Thyroid gland (tissue), 4 donors: ENCODE data around the gene FER. TPM values are rescaled to one million over a fixed set of nuclear protein-coding genes. Genes with fewer than 3 reads are reported as not detected.

Experiments used
- DNase-seq, 2 donors: peaks; one replicate each; pipeline ENCODE4 v3.0.0-alpha.2; 2019
- H3K27ac ChIP-seq, 3 donors: fragments of 200-600 bp; sonication (generic); 1 replicate in 2 of 3; 2 replicates in 1 of 3; pipeline ENCODE4 v1.5.1; 2016 to 2019; ENCODE audit warnings: mild to moderate bottlenecking in 1 of 3, moderate library complexity in 1 of 3
- H3K27me3 ChIP-seq: fragments of 200-600 bp; sonication (generic); one replicate; pipeline ENCODE4 v1.5.1; 2019
- H3K36me3 ChIP-seq, 2 donors: fragments of 200-600 bp; sonication (generic); one replicate each; pipeline ENCODE4 v1.5.1; 2016 to 2019
- H3K4me1 ChIP-seq, 2 donors: fragments of 200-600 bp; sonication (generic); one replicate each; pipeline ENCODE4 v1.5.1; 2017 to 2019
- H3K4me3 ChIP-seq, 3 donors: fragments of 200-600 bp; sonication (generic); replicated peaks in 1 of 3; 1 replicate in 2 of 3; 2 replicates in 1 of 3; pipeline ENCODE4 v1.5.1; 2016; ENCODE audit warnings: mild to moderate bottlenecking in 1 of 3
- H3K9me3 ChIP-seq: fragments of 200-600 bp; sonication (generic); one replicate; pipeline ENCODE4 v1.5.1; 2017
- CTCF ChIP-seq, 6 experiments: fragments of 200-600 bp in 3 of 6; fragments of 450-650 bp in 3 of 6; sonication (generic) in 3 of 6; IDR thresholded peaks; one replicate each; pipeline ENCODE4 v1.5.1; 2016 to 2019; ENCODE audit warnings: antibody characterized with exemption in 6 of 6, mild to moderate bottlenecking in 2 of 6, inconsistent platforms in 1 of 6, moderate library complexity in 1 of 6
- POLR2A ChIP-seq, 2 donors: fragments of 450-650 bp; IDR thresholded peaks; one replicate each; pipeline ENCODE4 v1.6.1; 2017; ENCODE audit warnings: antibody characterized with exemption in 2 of 2, mild to moderate bottlenecking in 2 of 2, moderate library complexity in 1 of 2
- WGBS, 2 donors: methylation state at CpG; one replicate each; pipeline ENCODE4 v1.1.5; 2017; 5-methylcytosine and 5-hydroxymethylcytosine counted together
- intact Hi-C: fragments of 100-400 bp; cut with DNase I; formaldehyde crosslinking; loops from one replicate; pipeline ENCODE4 v1.15.1; 2023
- total RNA-seq, 4 donors: library from RNA; depleted of rRNA; stranded (reverse); fragments of >200 nt; gene quantifications; one replicate each; pipeline ENCODE4 v1.2.3, GENCODE V29; 2016

The FER gene
- total RNA-seq, 4 donors from 2014 or later, result 38.8 to 79.1 (median 45.2) TPM

GRCh38 chr5:108950276-108950675 is 202.6 kb downstream of the FER start:
- Histone ChIP-seq H3K9me3 (no peaks in the 10 kb centered on the region), H3K27me3 (no peaks in the 10 kb centered on the region), H3K4me3 (no peak overlapping the region), H3K27ac (no peak overlapping the region), H3K4me1 (no peaks in the 10 kb centered on the region), H3K36me3 (no peaks in the 10 kb centered on the region)
- intact Hi-C loops, result no loop called here
- 94 to 97% methylated on average over 2 of the region's 2 CpGs for WGBS, 2 donors
- DNase-seq, result no peak
- TF ChIP-seq CTCF (IDR thresholded peaks at IDR 0.05), result no peak
- TF ChIP-seq POLR2A (IDR thresholded peaks at IDR 0.05), result no peak

- no peaks in the 10 kb centered on the region for H3K36me3 ChIP-seq
- H3K4me1 ChIP-seq, result no peaks in the 10 kb centered on the region
- H3K4me3 ChIP-seq, result no peak overlapping the region
- H3K27me3 ChIP-seq, result no peaks in the 10 kb centered on the region
- intact Hi-C loops, result no loop called here
- TF ChIP-seq CTCF (IDR thresholded peaks at IDR 0.05) (no peak), POLR2A (IDR thresholded peaks at IDR 0.05) (no peak)
- H3K27ac ChIP-seq, result no peak overlapping the region
- DNase-seq, result no peak
- H3K9me3 ChIP-seq, result no peaks in the 10 kb centered on the region
Observed at GRCh38 chr5:108953940-108954339, 206.2 kb downstream of the FER start.

- no peak overlapping the region for H3K4me3 ChIP-seq
- intact Hi-C loops, result no loop called here
- no peaks in the 10 kb centered on the region for H3K36me3 ChIP-seq
- no peak overlapping the region for H3K27ac ChIP-seq
- DNase-seq, result no peak
- no peaks in the 10 kb centered on the region for H3K9me3 ChIP-seq
- no peak for TF ChIP-seq CTCF (IDR thresholded peaks at IDR 0.05)
- TF ChIP-seq POLR2A (IDR thresholded peaks at IDR 0.05), result no peak
- no peaks in the 10 kb centered on the region for H3K27me3 ChIP-seq
- no peaks in the 10 kb centered on the region for H3K4me1 ChIP-seq
Observed at GRCh38 chr5:108957333-108957732, 209.6 kb downstream of the FER start.

GRCh38 chr5:108966910-108967309 is 219.2 kb downstream of the FER start:
- Histone ChIP-seq H3K9me3 (no peaks in the 10 kb centered on the region), H3K36me3 (no peaks in the 10 kb centered on the region), H3K27ac (no peak overlapping the region), H3K4me1 (no peaks in the 10 kb centered on the region), H3K4me3 (no peak overlapping the region), H3K27me3 (no peaks in the 10 kb centered on the region)
- TF ChIP-seq CTCF (IDR thresholded peaks at IDR 0.05), result no peak
- no peak for TF ChIP-seq POLR2A (IDR thresholded peaks at IDR 0.05)
- intact Hi-C loops, result no loop called here
- no peak for DNase-seq
- 88 to 96% methylated on average over 6 of the region's 6 CpGs for WGBS, 2 donors

GRCh38 chr5:108974594-108974993 is 226.9 kb downstream of the FER start:
- Histone ChIP-seq H3K4me1 (no peaks in the 10 kb centered on the region), H3K4me3 (no peak overlapping the region), H3K9me3 (no peaks in the 10 kb centered on the region), H3K36me3 (no peaks in the 10 kb centered on the region), H3K27me3 (no peaks in the 10 kb centered on the region), H3K27ac (no peak overlapping the region)
- WGBS, 2 donors, result 97 to 100% methylated on average over 1 of the region's 1 CpG
- intact Hi-C loops, result no loop called here
- DNase-seq, result no peak
- TF ChIP-seq POLR2A (IDR thresholded peaks at IDR 0.05) (no peak), CTCF (IDR thresholded peaks at IDR 0.05) (no peak)
